ENCODE measurements around the gene MGAT5B.

MGAT5B gene

GRCh38 chr17:76909971-76910760 lies 42.0 kb downstream of the MGAT5B start:
- DNase-seq, result peak; percentile 79

DNA sequence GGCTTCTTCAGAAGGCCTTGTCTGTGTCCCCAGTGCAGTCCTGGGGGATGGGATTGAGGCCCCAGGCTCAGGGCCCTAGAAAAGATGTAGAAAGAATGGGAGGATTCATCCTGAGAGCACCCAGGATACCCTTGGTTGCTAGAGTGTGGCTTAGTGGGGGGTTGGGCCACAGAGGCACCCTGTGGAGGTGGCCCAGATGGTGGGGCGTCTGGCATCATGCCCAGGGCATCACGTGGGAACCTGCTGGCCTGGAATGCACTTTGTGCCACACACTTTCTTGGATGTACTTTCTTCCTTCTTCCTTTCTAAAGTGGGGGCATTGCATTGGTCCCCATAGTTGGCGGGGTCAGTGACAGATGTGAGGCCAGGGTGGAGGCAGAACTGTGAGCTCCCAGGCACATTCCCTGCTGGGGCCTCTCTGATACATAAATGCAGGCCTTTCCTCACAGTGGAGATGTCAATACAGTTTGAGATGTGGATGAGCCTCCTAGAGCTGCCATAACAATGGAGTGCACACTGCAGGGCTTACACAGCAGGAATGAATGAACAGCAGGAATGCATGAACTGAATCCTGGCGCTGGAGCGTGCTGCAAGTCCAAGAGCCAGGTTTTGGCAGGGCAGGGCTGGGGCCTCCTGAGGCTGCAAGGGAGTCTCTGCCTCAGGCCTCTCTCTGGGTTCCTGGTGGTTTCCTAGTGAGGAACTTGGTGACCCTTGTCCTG lies 43.3 kb downstream of the MGAT5B start:
- no peak for DNase-seq

- no peak for DNase-seq
Measured at GRCh38 chr17:76912421-76913164, 44.4 kb downstream of the MGAT5B start.

- no peak for DNase-seq
Measured at GRCh38 chr17:76914937-76915336, 46.7 kb downstream of the MGAT5B start.

- DNase-seq, result no peak
Measured at GRCh38 chr17:76915840-76916510, 47.8 kb downstream of the MGAT5B start.

DNA sequence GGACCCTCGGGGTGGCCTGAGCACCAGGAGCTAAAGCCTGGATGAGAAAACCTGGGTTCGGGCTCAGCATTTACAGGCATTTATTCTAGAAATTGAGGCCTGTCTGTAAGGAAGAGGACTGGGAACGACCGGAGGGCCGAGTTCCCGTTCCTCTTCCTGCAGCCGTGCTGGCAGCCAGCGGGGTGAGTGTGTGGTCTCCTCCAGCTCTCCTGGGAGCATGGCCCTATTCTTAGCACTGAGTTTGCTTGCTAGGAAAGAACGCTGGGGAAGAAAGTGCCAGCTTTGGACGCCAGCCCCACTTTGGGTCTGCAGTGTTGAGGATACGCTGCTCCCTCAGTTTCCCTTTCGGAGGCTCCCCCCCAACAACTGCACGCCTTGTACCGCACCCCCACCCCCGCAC lies 49.6 kb downstream of the MGAT5B start:
- no peak for DNase-seq

DNA sequence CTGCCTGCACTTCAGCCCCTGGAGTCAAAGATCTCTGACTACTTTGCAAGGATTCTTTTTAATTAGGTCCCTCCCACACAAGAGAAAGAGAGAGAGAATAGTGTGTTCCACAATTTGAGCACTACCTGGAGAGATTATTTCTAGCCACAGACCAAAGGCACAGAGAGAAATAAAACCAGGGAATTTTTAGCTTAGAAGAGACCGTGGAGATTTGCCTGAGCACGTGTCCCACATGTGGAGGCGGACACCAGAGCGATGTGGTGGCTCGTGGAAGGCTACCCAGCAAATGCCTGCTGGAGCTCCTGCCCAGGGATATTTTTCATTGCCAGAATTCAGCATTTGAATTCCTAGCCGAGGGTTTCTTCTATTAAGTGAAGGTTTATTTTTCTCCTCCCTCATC lies 50.6 kb downstream of the MGAT5B start:
- no peak for DNase-seq

GRCh38 chr17:76920364-76921139 lies 52.3 kb downstream of the MGAT5B start:
- DNase-seq, result no peak

DNA sequence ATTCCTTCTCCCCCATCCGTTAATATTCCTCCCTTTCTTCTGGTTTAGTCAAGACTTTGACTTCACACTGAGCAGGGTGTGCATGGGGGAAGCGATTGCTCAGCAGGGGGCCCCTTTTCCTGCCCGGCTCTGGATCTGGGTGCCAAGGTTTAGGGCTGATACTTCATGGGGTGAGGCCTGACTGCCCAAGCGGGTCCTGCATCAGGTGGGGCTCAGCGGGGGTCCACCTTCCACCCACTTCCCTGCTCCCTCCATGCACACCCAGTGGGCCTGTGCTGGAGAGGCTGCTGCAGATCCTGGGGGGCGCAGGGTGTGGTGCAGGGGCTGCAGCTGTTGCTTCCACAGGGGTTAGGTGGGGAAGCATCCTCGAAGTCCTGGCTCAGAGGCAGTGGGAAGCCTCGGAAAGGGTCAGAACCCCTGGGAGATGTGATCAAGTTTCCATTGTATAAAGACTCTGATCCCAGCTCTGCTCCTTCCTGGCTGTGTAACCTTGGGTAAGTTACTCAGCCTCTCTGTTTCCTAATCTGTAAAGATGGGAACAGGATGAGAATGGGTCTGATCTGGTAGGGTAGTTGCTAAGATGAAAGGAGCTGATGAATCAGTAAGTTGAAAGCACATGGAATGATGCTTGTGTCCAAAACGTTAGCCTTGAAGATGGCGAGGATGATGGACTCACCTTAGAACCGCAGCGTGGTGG lies 53.3 kb downstream of the MGAT5B start:
- DNase-seq, result no peak

GRCh38 chr17:76922084-76922483 lies 53.9 kb downstream of the MGAT5B start:
- no peak for DNase-seq

- DNase-seq, result no peak
Measured at GRCh38 chr17:76922967-76923366, 54.8 kb downstream of the MGAT5B start.

GRCh38 chr17:76923491-76923890 lies 55.3 kb downstream of the MGAT5B start:
- DNase-seq, result no peak

DNA sequence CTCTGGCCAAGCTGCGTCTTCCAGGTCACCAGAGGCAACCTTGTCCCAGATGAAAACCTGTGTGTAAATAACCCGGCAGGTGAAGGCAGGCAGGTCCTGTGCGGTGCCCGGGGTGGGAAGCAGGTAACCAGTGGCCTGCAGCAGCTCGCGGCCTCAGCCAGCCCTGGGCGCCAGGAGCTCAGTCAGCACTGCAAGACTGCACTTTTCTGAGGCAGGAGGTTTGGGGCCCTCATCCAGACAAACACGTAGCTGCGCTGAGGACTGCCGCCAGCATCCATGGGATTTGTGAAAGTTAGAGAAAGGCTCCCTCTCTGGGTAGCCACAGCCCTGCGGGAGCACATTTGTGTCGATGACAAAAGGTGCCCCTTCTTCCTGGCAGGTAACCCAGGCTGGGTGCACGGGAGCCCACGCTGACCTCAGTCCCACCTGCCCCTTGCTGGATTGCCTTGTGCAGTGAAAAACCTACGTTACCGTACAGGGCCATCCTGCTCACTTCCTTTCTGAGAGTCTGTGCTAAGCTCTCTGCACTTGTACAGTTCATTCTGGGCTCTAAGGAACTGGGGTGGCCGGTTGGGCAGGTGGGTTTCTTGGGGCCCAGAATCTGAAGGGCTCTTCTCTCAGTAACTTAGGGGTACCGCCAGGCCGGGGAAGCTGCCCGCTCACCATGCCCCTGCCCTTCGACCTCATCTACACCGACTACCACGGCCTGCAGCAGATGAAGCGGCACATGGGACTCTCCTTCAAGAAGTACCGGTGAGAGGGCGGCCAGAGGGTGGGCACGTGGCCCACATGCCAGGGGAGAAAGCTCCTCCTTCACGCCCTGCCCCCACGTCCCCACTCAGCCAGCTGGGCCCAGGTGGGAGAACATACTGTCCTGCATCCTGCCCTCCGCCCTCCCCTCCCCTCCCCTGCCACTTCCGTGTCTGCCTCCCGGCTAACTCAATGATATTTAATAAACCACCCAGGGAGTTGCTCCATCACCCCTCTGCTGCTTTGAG lies 56.4 kb downstream of the MGAT5B start:
- no peak for DNase-seq

DNA sequence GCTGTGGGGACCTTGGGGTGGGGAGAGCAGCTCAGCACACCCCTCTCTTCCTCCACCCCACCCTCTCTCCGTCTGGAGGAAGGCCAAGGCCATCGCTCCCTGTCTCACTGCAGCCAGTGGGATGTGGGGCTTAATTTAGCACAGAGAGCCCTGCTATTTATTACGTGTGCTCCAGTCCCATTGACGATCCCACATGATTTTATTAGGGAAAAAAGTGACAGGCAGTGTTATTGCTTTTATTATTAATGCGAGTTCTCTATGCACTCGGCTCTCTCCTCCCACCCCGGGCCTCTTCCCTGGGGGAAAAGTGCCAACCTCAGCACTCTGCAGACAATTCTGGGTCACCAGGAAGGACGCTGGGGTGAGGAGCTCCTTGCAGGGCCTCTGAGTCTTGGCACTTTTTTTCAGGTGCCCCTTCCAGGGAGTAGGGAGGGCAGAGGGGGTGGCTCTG lies 57.3 kb downstream of the MGAT5B start:
- no peak for DNase-seq

DNA sequence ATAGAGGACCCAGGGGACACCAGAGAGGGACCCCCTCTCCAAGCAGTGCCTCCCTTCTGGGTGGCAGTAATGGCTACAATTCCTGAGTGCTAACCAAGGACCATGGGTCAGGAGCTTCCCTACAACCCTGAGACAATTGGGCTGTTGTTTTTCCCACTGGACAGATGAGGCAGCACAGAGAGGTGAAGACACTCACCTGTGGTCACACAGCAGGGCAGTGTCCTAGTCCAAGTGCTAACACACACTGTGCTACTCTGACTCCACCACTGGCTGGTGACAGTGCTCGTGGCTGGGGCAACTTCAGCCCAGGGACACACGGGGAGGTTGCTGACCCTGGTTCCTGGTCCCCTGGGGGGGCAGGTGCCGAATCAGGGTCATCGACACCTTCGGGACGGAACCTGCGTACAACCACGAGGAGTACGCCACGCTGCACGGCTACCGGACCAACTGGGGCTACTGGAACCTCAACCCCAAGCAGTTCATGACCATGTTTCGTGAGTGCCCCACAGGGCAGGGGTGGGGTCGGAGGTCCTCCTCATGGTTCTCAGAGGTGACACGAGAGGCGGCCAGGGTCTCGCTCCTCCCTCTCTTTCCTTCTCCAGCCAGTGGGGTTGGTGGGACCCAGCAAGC lies 58.1 kb downstream of the MGAT5B start:
- DNase-seq, result no peak

GRCh38 chr17:76927577-76927976 lies 59.4 kb downstream of the MGAT5B start:
- DNase-seq, result no peak

DNA sequence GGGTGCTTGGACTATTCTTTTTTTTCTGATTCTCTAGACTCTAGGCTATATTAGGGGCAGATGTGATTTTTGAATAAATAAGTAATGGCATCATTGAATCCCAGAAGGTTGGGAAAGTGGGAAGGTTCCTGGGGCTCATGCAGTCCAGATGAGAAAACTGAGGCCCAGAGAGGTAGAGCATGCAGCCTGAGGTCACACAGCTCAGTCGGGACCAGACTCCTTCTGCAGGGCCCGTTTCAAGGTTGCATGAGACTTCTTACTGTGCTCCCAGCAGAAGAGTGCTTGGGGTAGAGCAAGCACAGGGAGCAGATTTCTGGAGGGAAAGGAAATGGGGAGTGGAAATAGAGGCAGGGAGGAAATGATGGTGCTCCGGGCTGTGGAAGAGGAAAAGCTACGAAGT lies 59.8 kb downstream of the MGAT5B start:
- DNase-seq, result no peak

DNA sequence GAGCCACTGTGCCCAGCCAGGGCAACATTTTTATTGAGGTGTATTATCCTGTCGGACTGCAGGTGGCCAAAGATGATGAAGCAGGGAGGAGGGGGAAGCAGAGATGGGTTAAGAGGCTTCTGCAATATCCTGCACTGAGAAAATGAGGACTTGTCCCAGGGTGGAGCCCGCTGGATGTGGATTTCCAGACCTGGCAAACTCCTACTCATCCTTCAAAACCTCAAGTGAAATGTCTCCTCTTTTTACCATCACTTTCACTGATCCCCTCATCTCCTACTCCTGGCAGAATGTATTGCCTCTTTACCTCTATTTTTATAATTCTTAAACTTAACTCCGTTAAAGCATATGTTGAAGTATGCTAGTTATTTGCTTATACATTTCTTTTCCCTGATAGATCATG lies 60.9 kb downstream of the MGAT5B start:
- DNase-seq, result no peak

DNA sequence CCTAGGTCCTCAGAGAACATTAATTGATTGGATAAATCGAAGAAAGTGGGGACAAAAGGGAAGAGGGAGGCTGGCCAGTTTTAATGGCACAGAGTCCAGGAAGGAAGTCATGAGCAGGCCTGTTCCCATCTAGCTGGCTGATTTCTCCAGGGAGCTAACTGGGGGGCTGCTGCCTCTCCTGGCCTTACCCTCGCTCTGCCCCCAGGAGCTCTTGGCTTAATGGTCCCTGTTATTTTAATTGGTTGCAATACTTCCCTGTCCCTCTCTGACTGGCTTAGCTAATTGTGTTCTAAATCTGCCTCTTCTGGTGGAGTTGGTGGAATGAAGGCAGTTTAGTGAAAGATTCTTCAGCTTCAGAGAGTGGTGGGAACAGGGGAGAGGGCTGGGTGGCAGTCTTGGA lies 61.4 kb downstream of the MGAT5B start:
- no peak for DNase-seq

DNA sequence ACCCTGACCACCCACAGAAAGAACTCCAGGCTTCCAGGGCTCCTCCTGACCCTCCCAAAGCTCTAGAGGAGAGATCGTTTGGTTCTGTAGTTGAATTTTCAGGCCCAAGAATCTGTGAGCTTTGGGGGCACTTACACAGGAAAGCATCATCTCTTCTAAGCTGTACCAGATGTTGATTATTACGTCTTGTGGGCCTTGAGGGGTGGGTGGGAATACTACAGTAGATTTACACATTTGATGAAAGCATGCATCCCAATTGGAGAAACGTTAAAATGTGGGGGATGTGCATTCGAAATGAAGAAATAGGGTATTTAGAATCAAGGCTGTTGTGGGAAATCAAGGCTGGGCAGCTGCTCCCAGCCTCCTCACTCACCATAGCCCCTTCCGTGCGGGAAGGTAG lies 61.9 kb downstream of the MGAT5B start:
- no peak for DNase-seq
